Measurements from ENCODE around the gene SYNDIG1.

The SYNDIG1 gene

DNA sequence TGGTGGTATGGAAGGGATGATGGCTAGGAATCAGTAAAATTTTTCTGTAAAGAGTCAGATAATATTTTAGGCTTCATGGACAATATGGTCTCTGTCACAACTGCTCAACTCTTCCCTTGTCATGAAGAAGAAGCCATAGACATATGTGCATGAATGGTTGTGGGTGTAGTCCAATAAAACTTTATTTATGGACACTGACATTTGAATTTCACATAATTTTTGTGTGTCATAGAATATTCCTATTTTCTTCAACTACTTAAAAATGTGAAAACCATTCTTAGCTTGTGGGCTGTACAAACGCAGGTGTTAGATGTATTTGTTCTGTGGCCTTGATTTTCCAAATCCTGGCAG, 59.9 kb downstream of the SYNDIG1 start:
- DNase-seq = no peak

GRCh38 chr20:24530131-24530680, 60.8 kb downstream of the SYNDIG1 start:
- peak; percentile 3 for DNase-seq

- DNase-seq = no peak
These were observed 61.8 kb downstream of the SYNDIG1 start for GRCh38 chr20:24531202-24531601.

DNA sequence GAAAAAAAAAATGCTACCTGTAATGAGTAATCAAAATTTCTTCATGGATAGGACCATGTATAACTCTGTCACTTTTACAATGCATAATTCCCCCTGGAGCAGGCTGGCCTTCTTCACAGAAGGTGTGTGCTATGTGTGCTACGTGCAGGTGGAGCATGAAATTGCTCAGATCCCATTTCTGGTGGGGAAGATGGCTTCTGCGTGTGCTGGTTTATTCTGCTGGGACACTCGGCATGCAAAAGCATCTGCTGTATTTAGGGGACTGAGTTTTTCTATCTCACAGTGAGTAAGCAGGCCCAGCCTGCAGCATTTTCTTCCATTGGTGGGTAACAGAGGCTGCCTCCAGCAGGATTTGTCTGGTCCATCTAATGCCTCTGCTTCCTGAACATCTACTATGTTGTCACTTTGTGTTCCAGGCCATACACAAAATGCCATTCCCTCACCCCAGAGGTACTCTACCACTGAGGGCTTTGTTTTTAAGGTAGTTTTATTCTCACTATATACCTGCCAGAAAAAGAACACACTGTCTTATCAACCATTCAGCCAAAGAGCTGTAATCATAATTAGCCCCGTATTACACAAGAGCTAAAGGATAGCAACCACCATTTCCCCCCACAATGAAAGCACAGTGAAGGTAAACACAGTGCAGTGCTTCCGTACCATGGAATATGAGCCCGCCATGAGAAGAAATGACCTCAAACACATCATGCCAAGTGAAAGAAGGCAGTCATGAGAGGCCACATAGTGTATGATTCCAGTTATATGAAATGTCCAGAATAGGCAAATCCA, 62.4 kb downstream of the SYNDIG1 start:
- no peak for DNase-seq

- no peak for DNase-seq
These were observed 64.0 kb downstream of the SYNDIG1 start for GRCh38 chr20:24533449-24533848.

GRCh38 chr20:24534282-24534681, 64.9 kb downstream of the SYNDIG1 start:
- DNase-seq = no peak

GRCh38 chr20:24535941-24536730, 66.7 kb downstream of the SYNDIG1 start:
- DNase-seq = peak; percentile 58

DNA sequence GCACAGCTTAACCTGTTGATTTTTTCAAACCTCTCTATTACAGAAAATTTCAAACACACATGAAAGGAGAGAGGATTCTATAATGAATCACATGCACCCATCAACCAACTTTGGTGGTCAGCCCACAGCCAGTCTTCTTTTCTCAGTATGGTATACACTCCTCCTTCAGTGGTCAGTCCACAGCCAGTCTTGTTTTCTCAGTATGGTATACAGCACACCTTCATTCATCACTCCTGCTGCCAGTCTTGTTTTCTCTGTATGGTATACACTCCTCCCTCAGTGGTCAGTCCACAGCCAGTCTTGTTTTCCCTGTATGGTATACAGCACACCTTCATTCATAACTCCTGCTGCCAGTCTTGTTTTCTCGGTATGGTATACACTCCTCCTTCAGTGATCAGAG, 67.8 kb downstream of the SYNDIG1 start:
- no peak for DNase-seq

GRCh38 chr20:24542721-24543120, 73.3 kb downstream of the SYNDIG1 start:
- no peak for DNase-seq

DNA sequence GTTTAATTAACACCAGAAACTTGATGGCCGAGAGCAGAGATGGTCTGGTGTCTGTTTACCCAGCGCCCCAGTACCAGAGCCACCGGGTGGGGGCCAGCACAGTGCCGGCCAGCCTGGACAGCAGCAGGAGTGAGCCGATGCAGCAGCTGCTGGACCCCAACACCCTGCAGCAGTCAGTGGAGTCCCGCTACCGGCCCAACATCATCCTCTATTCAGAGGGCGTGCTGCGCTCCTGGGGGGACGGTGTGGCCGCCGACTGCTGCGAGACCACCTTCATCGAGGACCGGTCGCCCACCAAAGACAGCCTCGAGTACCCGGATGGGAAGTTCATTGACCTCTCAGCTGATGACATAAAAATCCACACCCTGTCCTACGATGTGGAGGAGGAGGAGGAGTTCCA, 73.7 kb downstream of the SYNDIG1 start:
- DNase-seq = no peak

- DNase-seq = no peak
These were observed 74.3 kb downstream of the SYNDIG1 start for GRCh38 chr20:24543741-24544140.

DNA sequence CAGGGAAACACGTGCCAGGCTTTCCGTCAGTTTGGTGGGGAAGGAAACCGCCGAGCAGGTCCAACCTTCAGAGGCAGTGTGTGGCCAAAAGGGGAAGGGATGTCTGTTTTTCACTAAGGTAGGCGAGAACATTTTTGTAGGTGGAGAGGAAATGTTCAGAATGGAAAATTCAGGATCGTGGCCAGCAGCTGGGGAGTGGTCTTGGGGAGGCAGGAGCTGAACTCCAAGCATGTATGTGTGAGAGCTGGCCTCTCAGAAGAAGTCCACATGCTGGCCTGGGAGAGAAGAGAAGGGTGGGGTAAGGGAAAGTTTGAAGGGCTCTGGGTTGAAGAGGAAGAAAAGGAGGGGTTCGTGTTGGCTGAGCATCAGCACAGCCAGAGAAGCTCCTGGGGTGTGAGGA, 74.9 kb downstream of the SYNDIG1 start:
- DNase-seq = no peak

GRCh38 chr20:24545168-24545567, 75.7 kb downstream of the SYNDIG1 start:
- no peak for DNase-seq

GRCh38 chr20:24546232-24546892, 76.9 kb downstream of the SYNDIG1 start:
- DNase-seq = no peak

DNA sequence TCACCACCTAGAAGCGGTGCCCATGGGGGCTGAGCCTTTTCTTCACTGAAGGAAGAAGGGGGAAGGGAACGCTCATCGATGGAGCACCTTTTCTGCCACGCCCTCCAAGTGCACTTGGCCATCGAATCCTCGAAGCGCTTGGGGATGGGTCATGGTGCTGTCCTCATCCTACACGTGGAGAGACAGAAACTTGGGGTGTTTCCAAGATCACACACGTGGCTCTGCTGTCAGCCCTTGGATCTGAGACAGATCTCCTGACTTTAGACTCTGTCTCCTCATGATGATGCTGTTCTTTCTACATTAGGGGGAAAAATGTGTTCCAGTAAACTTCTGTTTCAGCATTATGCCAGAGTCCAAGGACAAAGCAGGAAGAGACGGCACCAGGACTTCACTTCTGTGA, 78.5 kb downstream of the SYNDIG1 start:
- DNase-seq = no peak

GRCh38 chr20:24559114-24559732, 89.8 kb downstream of the SYNDIG1 start:
- DNase-seq = no peak

DNA sequence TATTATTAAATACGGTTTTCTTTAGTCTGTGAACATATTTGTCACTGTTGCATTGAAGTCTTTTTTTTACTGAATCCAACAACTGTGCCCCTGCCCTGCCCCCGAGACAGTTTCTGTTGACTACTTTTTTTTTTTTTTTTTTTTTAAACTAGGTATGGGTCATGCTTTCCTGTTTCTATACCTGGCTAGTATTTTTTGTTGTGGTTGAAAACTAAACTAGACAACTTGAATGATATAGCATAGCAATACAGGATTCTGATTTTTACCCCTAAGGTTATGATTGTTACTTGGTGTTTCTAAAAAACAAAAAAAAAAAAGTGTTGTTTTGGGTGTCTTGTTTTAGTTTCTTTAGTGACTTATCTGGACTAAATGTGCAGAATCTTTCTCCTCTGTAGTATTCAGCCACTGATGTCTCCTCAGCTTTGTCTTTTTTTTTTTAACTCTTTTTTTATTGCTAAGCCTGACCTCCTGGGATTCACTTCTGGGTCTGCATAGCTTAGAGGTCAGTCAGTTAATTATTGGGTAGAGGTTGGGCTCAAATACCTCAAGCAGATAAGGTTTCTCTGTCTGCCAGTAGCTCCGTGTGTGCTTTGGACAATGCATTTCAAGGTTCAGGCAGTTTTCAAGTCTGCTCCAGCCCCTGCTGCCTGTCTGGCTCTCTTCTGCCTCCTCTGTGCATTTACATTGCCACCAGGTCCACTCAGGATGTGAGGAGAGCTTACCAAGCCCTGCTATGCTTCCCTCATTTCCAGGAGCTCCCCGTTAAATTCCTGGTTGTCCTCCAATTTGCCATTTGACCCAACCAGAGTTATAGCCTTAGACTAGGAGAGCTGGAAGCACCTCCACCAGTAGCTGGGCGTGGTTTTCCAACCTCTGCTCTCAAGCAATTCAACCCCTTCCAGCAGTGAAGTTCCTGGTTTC, 91.4 kb downstream of the SYNDIG1 start:
- DNase-seq = peak; percentile 70

GRCh38 chr20:24565835-24566351, 96.5 kb downstream of the SYNDIG1 start:
- no peak for DNase-seq

DNA sequence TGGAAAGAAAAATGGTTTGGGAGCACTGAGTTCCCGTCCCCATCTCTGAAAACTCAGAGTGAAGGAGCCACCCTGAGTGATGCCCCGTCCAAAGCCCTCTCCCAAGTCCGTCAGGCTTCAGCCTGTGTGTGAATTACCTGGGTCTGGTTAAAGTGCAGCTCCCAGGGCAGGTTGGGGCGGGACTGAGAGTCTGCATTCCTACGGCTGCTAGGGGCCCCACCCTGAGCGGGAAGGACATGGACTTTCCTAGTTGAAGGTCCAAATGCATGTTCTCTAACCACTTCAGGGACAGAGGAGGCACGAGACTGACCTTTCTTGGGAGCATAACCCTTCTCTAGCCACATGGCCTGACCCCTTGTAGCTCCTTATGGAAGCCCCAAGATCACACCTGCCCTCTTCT, 97.2 kb downstream of the SYNDIG1 start:
- no peak for DNase-seq

DNA sequence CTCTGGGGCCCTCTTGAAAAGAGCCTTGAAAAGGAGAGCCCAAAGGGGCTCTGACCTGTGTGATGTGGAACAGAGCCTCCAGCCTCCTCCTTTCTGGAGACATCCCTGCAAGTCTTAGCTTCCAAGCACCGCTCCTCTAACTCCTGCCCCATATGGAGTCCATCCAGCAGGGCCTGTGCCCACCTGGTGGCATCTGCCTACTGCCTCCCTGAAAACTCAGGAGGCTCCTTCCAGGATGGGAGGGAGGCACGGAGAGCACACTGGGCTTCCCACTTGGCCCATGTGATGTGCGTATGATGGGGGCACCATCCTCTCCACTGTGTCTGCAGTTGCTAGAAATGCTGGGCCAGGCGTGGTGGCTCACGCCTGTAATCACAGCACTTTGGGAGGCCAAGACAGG, 98.1 kb downstream of the SYNDIG1 start:
- DNase-seq = no peak

- no peak for DNase-seq
These were observed 99.4 kb downstream of the SYNDIG1 start for GRCh38 chr20:24568842-24569241.

- no peak for DNase-seq
These were observed 101.7 kb downstream of the SYNDIG1 start for GRCh38 chr20:24571159-24571558.
